Stimulated activated CD8-positive, alpha-beta memory T cell treated with anti-CD3 and anti-CD28 coated beads, Interleukin-12 subunit alpha, Interleukin-12 subunit beta, amount 100 ng/mL, for 1 hour (primary cell): ENCODE data around the gene FGGY.
A peak's percentile ranks its signal among the peaks of the same experiment; 100 is the strongest.
"Not testable (repeated sequence)": the region's sequence is repeated elsewhere in the genome, so short reads cannot be mapped to it uniquely, and the experiment has no call there.

ENCODE experiments used
- DNase-seq: peaks from one replicate; pipeline ENCODE4 v3.0.0-alpha.2; 2020; ENCODE audit warnings: low read depth

FGGY gene, protein sequence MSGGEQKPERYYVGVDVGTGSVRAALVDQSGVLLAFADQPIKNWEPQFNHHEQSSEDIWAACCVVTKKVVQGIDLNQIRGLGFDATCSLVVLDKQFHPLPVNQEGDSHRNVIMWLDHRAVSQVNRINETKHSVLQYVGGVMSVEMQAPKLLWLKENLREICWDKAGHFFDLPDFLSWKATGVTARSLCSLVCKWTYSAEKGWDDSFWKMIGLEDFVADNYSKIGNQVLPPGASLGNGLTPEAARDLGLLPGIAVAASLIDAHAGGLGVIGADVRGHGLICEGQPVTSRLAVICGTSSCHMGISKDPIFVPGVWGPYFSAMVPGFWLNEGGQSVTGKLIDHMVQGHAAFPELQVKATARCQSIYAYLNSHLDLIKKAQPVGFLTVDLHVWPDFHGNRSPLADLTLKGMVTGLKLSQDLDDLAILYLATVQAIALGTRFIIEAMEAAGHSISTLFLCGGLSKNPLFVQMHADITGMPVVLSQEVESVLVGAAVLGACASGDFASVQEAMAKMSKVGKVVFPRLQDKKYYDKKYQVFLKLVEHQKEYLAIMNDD

GRCh38 chr1:59296358-59297256 lies at the start of gene FGGY:
FGGY (plus strand) TSS chr1:59297094; CDS start chr1:59321550, 24,456 bp downstream.
- DNase-seq = peak; percentile 66

DNA sequence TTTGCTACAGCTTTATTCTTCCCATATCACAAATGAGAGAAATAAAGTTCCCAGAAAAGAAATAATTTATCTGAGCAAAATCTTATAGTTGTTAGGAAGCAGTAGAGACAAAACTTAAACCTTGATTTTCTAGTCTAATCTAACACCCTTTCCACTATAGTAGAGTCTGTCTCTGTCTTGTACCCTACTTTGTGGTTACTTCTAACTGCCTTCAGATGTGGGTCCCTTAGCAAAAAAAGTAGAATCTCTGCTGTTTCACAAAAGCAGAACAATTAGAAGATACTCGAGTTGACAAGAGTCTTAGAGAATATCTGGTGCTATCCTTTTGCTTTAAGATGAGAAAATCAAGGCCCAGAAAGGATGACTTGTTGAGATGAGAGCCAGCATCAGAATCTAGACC lies 48.1 kb upstream of the FGGY start:
- no peak for DNase-seq

DNA sequence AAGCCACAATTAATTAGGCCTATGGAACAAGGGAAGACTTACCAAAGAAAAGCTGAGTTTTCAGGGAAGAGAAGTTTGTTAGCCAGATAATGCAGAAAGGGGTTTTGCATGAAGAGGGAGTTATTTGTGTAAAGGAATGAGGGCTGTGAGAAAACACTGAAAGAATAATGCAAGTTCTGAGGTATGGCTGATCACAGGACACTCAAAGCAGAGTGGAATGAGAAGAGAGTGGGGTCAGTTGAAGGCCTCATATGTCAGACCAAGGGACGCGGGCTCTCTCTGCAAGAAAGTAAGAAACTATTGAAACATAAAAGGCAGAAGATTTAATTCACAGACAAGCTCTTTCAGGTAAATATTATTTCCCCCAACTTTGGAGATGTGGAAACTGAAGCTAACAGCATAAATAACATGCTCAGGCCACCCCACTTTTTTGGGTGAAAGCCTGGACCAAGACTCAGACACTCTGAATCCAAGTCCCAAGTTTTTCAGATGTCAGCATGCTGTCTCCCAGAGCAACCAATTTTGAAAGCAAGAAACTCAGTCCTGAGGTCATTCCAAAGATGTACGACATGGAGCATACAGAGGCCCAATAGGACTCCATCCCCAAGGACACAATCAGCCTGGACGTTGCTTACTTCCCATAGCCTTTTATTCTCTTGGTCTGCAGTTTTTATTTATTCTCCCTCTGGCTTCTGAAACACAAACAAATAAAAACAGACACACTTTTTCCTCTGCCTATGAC lies 47.3 kb upstream of the FGGY start:
- no peak for DNase-seq

DNA sequence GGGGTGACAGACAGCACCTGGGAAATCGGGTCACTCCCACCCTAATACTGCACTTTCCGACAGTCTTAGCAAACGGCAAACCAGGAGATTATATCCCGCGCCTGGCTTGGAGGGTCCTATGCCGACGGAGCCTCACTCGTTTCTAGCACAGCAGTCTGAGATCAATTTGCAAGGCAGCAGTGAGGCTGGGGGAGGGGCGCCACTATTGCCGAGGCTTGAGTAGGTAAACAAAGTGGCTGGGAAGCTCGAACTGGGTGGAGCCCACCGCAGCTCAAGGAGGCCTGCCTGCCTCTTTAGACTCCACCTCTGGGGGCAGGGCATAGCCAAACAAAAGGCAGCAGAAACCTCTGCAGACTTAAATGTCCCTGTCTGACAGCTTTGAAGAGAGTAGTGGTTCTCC lies 45.8 kb upstream of the FGGY start:
- not testable (repeated sequence) for DNase-seq

DNA sequence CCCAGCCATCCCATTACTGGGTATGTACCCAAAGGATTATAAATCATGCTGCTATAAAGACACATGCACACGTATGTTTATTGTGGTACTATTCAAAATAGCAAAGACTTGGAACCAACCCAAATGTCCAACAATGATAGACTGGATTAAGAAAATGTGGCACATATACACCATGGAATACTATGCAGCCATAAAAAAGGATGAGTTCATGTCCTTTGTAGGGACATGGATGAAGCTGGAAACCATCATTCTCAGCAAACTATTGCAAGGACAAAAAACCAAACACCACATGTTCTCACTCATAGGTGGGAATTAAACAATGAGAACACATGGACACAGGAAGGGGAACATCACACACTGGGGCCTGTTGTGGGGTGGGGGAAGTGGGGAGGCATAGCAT lies 40.5 kb upstream of the FGGY start:
- DNase-seq = not testable (repeated sequence)

DNA sequence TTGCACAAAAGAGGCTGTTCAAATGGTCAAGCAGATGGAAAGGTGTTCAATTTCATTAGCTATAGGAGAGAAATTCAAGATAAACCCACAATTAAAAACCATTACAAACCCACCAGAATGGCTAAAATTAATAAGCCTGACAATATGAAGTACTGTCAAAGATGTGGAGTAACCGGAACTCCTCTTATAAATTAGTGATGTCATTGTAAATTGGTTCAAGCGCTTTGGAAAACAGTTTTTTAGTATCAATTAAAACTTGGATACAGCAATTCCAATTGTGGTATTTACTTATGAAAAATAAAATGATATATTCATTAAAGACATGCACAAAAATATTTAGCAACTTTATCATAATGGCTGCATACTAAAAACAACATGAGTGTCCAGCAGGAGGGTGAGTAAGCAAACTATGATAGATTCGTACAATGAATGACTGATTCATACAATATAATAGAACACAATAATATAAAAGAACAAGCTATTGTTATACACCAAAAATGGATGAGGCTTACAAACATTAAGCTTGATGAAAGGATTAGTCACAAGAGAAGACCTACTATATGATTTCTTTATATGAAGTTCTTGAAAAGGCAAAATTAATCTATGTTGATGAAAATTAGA lies 38.4 kb upstream of the FGGY start:
- no peak for DNase-seq

- no peak for DNase-seq
Observed at GRCh38 chr1:59261537-59261936, 35.4 kb upstream of the FGGY start.

DNA sequence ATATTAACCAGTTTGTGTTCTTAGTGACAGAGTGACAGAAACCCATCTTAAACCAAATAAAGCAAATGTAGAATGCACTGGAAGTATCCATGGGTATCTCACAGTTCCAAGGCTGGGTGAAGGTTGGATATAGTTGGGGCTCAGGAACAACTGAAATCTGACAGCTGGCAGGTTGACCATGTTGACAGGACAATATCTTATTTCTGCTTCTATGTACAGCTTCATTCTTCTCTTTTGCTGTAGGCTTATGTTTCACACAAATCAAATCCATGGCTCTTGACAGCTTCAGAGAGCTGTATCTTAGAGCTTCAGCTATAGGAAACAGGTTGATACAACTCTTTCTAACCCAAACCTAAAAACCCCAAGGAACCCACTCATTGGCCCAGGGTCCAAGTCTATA lies 34.3 kb upstream of the FGGY start:
- DNase-seq = no peak

DNA sequence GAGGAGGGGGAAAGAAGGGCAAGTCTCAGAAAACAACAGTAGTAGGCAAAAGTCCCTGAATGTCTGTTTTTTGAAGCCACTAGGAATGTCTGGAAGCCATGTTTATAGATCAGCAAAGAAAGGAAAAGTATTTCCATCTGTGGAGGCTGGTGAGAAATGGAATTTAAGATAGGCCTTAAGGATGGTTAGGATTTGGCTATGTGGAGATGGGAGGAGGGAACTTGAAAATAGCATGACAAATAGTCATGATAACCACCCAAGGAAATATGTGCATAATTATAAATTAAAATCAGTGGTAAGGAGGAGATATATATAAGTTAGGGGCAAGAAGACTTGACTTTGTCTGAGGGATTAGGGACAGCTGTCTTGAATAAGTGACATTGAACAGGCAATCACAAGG lies 33.8 kb upstream of the FGGY start:
- no peak for DNase-seq

DNA sequence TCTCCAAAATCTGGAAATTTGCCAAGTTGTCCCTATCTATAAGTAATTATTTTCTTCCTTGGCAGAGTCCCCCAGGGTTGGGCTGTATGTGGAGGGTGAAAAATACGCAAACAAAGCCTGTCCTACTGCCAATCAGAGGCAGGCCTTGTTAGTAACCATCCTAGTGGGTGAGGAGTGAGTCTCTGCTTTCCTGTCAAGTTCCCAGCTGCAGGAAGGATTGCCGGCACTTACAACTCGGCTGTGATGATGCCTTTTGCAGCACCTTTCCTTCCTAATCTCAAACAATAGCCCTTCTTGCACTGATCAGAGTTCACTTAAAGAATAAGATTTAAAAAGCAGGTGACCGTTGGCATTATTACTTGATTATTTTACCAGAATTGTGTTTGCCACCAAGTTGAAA lies 31.3 kb upstream of the FGGY start:
- DNase-seq = no peak

DNA sequence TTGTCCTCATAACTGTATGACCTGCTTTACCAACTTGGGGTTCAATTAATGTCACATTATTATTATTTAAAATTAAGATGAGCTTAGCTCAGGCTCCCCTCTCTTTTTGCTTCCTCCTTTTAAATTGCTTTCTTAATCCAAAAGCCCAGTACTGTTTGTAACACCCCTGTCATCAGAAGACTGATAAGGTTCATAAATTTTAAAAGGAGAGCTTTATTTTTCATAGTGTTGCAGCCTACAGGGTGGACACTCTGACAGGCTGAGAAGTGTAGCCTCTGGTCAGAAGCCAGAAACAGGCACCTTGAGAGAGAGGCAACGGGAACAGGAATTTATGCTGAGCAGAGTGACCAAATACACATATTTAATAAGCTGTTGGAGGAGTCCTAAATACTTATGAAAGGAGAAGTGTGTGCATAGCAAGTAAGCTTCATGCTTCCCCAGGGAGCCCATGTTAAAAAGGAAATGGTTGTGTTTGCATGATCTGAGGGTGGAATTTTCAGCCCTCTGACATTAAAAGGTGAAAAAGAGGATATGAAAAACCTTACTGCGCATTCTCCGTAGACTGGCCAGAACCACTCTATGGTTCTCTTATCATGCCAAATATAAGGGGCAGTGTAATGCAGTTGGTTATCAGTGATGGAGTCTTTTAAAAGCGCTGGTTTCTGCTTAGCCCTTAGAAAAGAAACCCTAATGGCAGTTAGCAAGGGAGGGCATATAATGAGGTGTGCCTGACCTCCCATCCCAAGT lies 30.5 kb upstream of the FGGY start:
- DNase-seq = no peak

GRCh38 chr1:59266927-59267293 lies 30.0 kb upstream of the FGGY start:
- no peak for DNase-seq

- no peak for DNase-seq
Observed at GRCh38 chr1:59268406-59268805, 28.5 kb upstream of the FGGY start.

- DNase-seq = no peak
Observed at GRCh38 chr1:59271561-59272260, 25.2 kb upstream of the FGGY start.

DNA sequence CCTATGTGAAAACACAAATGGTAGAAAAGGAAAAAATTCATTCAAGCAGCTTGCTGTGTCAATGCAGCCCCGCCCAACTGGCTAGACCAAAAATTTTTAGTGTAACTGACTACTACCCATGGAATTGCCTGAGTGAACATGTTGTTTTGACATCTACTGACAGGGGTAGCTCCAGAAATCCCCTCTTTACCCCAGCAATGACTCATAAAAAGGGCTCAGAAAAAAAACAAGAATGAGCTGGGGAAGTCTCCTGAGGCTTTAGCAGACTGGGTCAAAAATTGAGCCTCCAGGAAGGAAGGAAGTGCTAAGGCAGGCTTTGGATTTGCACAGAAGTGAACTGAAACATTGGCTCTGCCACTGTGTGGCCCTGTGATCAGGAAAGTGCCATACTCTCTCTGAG lies 24.4 kb upstream of the FGGY start:
- DNase-seq = no peak

GRCh38 chr1:59276439-59276851 lies 20.4 kb upstream of the FGGY start:
- DNase-seq = no peak

DNA sequence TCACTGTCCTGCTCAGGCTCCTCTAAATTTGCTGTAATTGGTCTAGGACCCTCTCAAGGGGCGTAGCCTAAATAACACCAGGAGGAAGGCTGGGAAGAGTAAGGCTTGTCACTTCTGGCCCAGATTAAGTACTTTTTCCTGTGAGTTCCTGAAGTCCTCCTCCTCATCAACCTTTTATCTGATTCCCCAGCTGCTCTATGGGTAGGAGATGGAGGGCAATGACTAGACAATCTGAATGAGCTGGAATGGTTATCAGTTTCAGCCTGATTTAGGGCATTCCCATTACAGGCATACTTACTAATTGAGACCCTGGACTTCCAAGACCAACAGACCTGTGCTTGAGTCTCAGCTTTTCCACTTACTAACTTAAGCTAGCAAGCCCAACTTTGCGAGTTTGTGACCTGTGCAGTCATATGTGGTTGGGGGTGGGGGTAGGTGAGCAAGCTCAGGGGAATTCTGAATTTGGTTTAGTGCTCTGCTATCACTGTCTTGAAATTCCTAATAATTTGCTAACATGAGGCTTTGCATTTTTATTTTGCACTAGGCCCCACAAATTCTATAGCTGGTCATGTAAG lies 18.0 kb upstream of the FGGY start:
- no peak for DNase-seq

GRCh38 chr1:59279645-59280044 lies 17.2 kb upstream of the FGGY start:
- no peak for DNase-seq

DNA sequence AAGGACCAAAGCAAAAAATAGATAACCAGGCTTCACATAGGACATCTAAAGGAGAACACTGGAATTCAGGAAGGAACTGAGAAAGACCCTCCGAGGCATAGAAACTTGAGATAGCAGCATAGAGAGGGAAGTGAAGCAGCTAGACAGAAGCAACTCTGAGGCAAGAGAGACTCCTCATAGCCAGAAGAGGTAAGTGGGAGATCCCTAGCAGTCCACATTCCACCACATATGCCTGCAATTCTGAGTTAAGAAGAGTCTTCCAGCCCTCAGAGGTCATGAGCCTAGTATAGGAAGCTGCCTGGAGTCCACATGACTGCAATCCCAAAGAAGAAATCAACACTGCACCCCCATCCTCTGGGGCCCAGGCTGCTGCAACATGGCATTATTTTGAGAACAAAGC lies 13.9 kb upstream of the FGGY start:
- no peak for DNase-seq

- DNase-seq = no peak
Observed at GRCh38 chr1:59285691-59286090, 11.2 kb upstream of the FGGY start.
